Measurements from ENCODE around the gene PPP2R5D. TPM values are rescaled to one million over a fixed set of nuclear protein-coding genes. Genes with fewer than 3 reads are reported as not detected.
A peak's percentile ranks its signal among the peaks of the same experiment; 100 is the strongest.

PPP2R5D gene
- total and polyA plus RNA-seq, 7 donors, result 26.7 to 41.5 (median 35.5) TPM

DNA sequence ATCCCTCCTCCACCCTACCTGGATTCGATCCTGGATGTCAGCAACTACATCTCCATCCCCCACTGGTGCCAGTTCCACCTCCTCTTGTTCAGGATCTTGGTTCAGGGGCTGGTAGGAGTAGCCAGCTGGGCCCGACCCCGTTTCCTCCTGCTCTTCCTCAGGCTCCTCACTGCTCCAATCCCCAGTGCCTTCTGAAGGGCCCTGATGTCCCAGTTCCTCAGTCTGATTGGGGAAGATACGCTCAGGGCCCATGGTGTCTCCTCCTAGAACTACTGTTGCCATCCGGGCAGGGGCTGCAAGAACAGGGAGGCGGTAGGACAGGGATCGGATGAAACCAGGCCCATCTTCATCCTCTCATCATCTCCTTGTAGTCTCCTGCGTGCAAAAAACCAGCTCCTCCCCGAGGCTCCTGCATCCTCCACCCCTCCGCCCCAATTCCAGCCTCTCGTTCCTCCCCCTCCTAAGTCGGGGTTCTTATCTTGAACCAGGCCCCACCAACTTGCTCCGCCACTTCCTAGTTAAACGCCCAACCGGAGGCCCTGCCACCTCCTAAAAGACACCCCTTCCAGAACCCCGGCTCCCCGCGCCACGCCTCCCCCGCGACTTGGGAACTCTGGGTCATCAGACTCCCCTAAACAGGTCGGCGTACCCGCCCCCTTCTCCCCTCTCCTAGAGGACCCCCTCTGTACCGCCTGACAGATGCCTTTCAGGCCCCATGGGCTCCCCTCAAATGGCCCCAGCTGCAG lies 28.9 kb downstream of the PPP2R5D start:
- H3K27ac ChIP-seq, result peak overlapping the region; percentile 83 to 86 (median 84)
- DNase-seq, result no peak
- peaks cover 27 to 55% (median 40%) of the 10 kb centered on the region in 4 donors for H3K36me3 ChIP-seq
- intact Hi-C loops (cut with DNase I), result loop anchor here (2.0 to 5.0 kb wide), 4 partner anchors 28 to 130 kb away; partner anchors contain the start of gene PPP2R5D
- WGBS, 2 donors, result 2 to 3% methylated on average over 25 of the region's 25 CpGs
- peak overlapping the region; percentile 55 to 88 (median 85) for H3K4me3 ChIP-seq
- H3K9me3 ChIP-seq, result no peaks in the 10 kb centered on the region
- peaks cover 0 to 53% (median 42%) of the 10 kb centered on the region in 4 donors for H3K4me1 ChIP-seq
- no peak for TF ChIP-seq POLR2A (IDR thresholded peaks at IDR 0.05)
- TF ChIP-seq, protein P1, sequence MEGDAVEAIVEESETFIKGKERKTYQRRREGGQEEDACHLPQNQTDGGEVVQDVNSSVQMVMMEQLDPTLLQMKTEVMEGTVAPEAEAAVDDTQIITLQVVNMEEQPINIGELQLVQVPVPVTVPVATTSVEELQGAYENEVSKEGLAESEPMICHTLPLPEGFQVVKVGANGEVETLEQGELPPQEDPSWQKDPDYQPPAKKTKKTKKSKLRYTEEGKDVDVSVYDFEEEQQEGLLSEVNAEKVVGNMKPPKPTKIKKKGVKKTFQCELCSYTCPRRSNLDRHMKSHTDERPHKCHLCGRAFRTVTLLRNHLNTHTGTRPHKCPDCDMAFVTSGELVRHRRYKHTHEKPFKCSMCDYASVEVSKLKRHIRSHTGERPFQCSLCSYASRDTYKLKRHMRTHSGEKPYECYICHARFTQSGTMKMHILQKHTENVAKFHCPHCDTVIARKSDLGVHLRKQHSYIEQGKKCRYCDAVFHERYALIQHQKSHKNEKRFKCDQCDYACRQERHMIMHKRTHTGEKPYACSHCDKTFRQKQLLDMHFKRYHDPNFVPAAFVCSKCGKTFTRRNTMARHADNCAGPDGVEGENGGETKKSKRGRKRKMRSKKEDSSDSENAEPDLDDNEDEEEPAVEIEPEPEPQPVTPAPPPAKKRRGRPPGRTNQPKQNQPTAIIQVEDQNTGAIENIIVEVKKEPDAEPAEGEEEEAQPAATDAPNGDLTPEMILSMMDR (IDR thresholded peaks at IDR 0.05), result no peak
- no peak for TF ChIP-seq EP300 (IDR thresholded peaks at IDR 0.05)
- TF ChIP-seq POLR2AphosphoS5 (IDR thresholded peaks at IDR 0.05), result no peak
- no peaks in the 10 kb centered on the region for H3K27me3 ChIP-seq

- peak; percentile 100 for DNase-seq
- 0% methylated on average over 51 of the region's 51 CpGs for WGBS, 2 donors
- peak within 1 kb of the TSS; percentile 79 to 88 (median 85) for H3K4me3 ChIP-seq
- no peaks in the 10 kb centered on the region for H3K27me3 ChIP-seq
- H3K36me3 ChIP-seq, result peaks cover 27 to 55% (median 40%) of the 10 kb centered on the region in 4 donors
- TF ChIP-seq POLR2AphosphoS5 (IDR thresholded peaks at IDR 0.05) (peak; percentile 70 to 85 (median 76)), POLR2A (IDR thresholded peaks at IDR 0.05) (peak in 1 of 2 donors; percentile 36)
- TF ChIP-seq, protein P1 (IDR thresholded peaks at IDR 0.05), result no peak
- no peaks in the 10 kb centered on the region for H3K9me3 ChIP-seq
- H3K4me1 ChIP-seq, result peaks cover 0 to 53% (median 42%) of the 10 kb centered on the region in 4 donors
- peak within 1 kb of the TSS; percentile 83 to 86 (median 84) for H3K27ac ChIP-seq
- intact Hi-C loops (cut with DNase I), result loop anchor here (2.0 to 5.0 kb wide), 5 partner anchors 29 to 129 kb away; partner anchors contain the start of genes KLC4, MRPL2 and PPP2R5D
Observed at GRCh38 chr6:43013843-43014433, 29.6 kb downstream of the PPP2R5D start, which contains the start of the genes KLHDC3 and MEA1. Gene KLHDC3 (plus strand): TSS chr6:43014249. CDS start chr6:43017193, 2,944 bp downstream. Gene MEA1 (minus strand): TSS chr6:43013946. CDS start chr6:43013813, 133 bp downstream.

GRCh38 chr6:43014434-43014909 lies 30.1 kb downstream of the PPP2R5D start:
- TF ChIP-seq, protein P1 (IDR thresholded peaks at IDR 0.05), result no peak
- DNase-seq, result no peak
- Histone ChIP-seq H3K36me3 (peaks cover 31 to 55% (median 38%) of the 10 kb centered on the region in 4 donors), H3K27ac (peak overlapping the region; percentile 78 to 86 (median 84)), H3K4me3 (peak overlapping the region; percentile 79 to 88 (median 85)), H3K9me3 (no peaks in the 10 kb centered on the region), H3K27me3 (no peaks in the 10 kb centered on the region), H3K4me1 (peaks cover 0 to 53% (median 42%) of the 10 kb centered on the region in 4 donors)
- intact Hi-C loops (cut with DNase I), result loop anchor here (2.0 to 5.0 kb wide), 3 partner anchors 44 to 112 kb away; partner anchors contain the start of genes KLC4 and MRPL2
- WGBS, 2 donors, result 0 to 3% methylated on average over 7 of the region's 7 CpGs

- Histone ChIP-seq H3K36me3 (peaks cover 20 to 50% (median 32%) of the 10 kb centered on the region in 4 donors), H3K4me3 (peak overlapping the region in 1 of 4 donors; percentile 5), H3K27me3 (no peaks in the 10 kb centered on the region), H3K9me3 (no peaks in the 10 kb centered on the region), H3K4me1 (peaks cover 0 to 61% (median 51%) of the 10 kb centered on the region in 4 donors), H3K27ac (peak overlapping the region in 3 of 4 donors; percentile 20 to 50 (median 23))
- 77 to 85% methylated on average over 7 of the region's 7 CpGs for WGBS, 2 donors
- no peak for DNase-seq
- intact Hi-C loops (cut with DNase I), result no loop called here
- TF ChIP-seq EP300 (IDR thresholded peaks at IDR 0.05) (no peak), POLR2AphosphoS5 (IDR thresholded peaks at IDR 0.05) (no peak), POLR2A (IDR thresholded peaks at IDR 0.05) (no peak)
- TF ChIP-seq, protein P1 (IDR thresholded peaks at IDR 0.05), result no peak
Observed at GRCh38 chr6:43016176-43016942, 32.0 kb downstream of the PPP2R5D start.

Measured in sigmoid colon (tissue), 7 donors.